Ramos (cell line): ENCODE data around the gene HIP1R.
"Not testable (repeated sequence)": the region's sequence is repeated elsewhere in the genome, so short reads cannot be mapped to it uniquely, and the experiment has no call there.

Experiments
- in situ Hi-C: fragments of 300-500 bp; cut with MboI; formaldehyde crosslinking; loops from one replicate; pipeline ENCODE4 v1.14.3; 2022; ENCODE audit warnings: low sequenced_read_pairs; ENCODE audit not compliant: unreplicated experiment

HIP1R gene

GRCh38 chr12:122867691-122868461, 32.6 kb downstream of the HIP1R start:
- in situ Hi-C loops = loop anchor here (25.0 kb wide), 1 partner anchor 369 kb away; the partner anchor contains the start of genes MPHOSPH9 and MTRFR

GRCh38 chr12:122868471-122869177, 33.4 kb downstream of the HIP1R start:
- in situ Hi-C loops = loop anchor here (25.0 kb wide), 1 partner anchor 369 kb away; the partner anchor contains the start of genes MPHOSPH9 and MTRFR

GRCh38 chr12:122869207-122869973, 34.1 kb downstream of the HIP1R start:
- in situ Hi-C loops = loop anchor here (25.0 kb wide), 1 partner anchor 368 kb away; the partner anchor contains the start of genes MPHOSPH9 and MTRFR

GRCh38 chr12:122870163-122870842, 35.0 kb downstream of the HIP1R start:
- in situ Hi-C loops = loop anchor here (25.0 kb wide), 1 partner anchor 367 kb away; the partner anchor contains the start of genes MPHOSPH9 and MTRFR

- in situ Hi-C loops = loop anchor here (25.0 kb wide), 1 partner anchor 366 kb away; the partner anchor contains the start of genes MPHOSPH9 and MTRFR
These were observed 35.8 kb downstream of the HIP1R start for GRCh38 chr12:122870867-122871664.

GRCh38 chr12:122871851-122872780, 36.9 kb downstream of the HIP1R start:
- in situ Hi-C loops = loop anchor here (25.0 kb wide), 1 partner anchor 365 kb away; the partner anchor contains the start of genes MPHOSPH9 and MTRFR

- in situ Hi-C loops = loop anchor here (25.0 kb wide), 1 partner anchor 364 kb away; the partner anchor contains the start of genes MPHOSPH9 and MTRFR
These were observed 37.6 kb downstream of the HIP1R start for GRCh38 chr12:122872815-122873361.

- in situ Hi-C loops = loop anchor here (25.0 kb wide), 1 partner anchor 364 kb away; the partner anchor contains the start of genes MPHOSPH9 and MTRFR
These were observed 38.3 kb downstream of the HIP1R start for GRCh38 chr12:122873540-122873939.

- in situ Hi-C loops = loop anchor here (25.0 kb wide), 1 partner anchor 363 kb away; the partner anchor contains the start of genes MPHOSPH9 and MTRFR
These were observed 38.8 kb downstream of the HIP1R start for GRCh38 chr12:122874081-122874480.

- in situ Hi-C loops = no loop called here
These were observed 40.4 kb downstream of the HIP1R start for GRCh38 chr12:122875590-122876220.

GRCh38 chr12:122876281-122876680, 41.0 kb downstream of the HIP1R start:
- in situ Hi-C loops = not testable (repeated sequence)

- in situ Hi-C loops = no loop called here
These were observed 41.5 kb downstream of the HIP1R start for GRCh38 chr12:122876731-122877130.

GRCh38 chr12:122878780-122879612, 43.7 kb downstream of the HIP1R start:
- in situ Hi-C loops = no loop called here

GRCh38 chr12:122880155-122880667, 45.0 kb downstream of the HIP1R start:
- in situ Hi-C loops = loop anchor here (5.0 kb wide), 1 partner anchor 62 kb away; no protein-coding TSS in a partner anchor

GRCh38 chr12:122880668-122881067, 45.4 kb downstream of the HIP1R start:
- in situ Hi-C loops = loop anchor here (5.0 kb wide), 1 partner anchor 62 kb away; no protein-coding TSS in a partner anchor
